ENCODE results near the gene NOP56.
A peak's percentile ranks its signal among the peaks of the same experiment; 100 is the strongest.

The NOP56 gene

GRCh38 chr20:2698186-2698817 is 45.9 kb downstream of the NOP56 start:
- no peak for DNase-seq
- Mint-ChIP-seq H3K9me3 (no peaks in the 10 kb centered on the region), H3K27me3 (peaks cover 23% of the 10 kb centered on the region), H3K27ac (no peak overlapping the region), H3K4me3 (no peak overlapping the region), H3K4me1 (peaks cover 2% of the 10 kb centered on the region), H3K36me3 (ENCODE audit: low read depth) (no peaks in the 10 kb centered on the region)
- ATAC-seq, result no peak

DNA sequence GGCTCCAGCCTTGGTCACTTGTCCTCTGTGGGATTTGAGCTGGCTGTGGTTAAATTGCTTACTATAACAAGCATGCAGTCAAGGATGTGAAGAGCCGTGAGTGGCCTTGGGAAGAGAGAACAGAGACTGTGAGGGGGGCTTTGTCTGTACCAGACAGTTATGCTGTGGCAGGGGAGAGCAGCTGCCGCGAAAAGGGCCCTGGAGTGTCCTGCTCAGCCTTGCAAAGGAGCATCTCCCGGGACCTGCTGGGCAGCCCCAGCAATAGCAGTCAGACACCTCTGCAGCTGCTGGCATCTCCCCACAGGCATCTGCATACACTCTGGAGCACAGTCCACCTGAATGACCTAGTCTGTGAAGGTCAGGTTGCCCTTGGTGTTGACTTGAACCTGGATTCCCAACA is 46.5 kb downstream of the NOP56 start:
- ATAC-seq (no peak), DNase-seq (no peak)
- no peak overlapping the region for H3K4me3 Mint-ChIP-seq
- H3K27me3 Mint-ChIP-seq, result peaks cover 22% of the 10 kb centered on the region
- H3K9me3 Mint-ChIP-seq, result no peaks in the 10 kb centered on the region
- no peaks in the 10 kb centered on the region for H3K36me3 Mint-ChIP-seq (ENCODE audit: low read depth)
- no peak overlapping the region for H3K27ac Mint-ChIP-seq
- H3K4me1 Mint-ChIP-seq, result peaks cover 2% of the 10 kb centered on the region

- Mint-ChIP-seq H3K27me3 (peaks cover 12% of the 10 kb centered on the region), H3K4me3 (no peak overlapping the region)
These were observed 47.5 kb downstream of the NOP56 start for GRCh38 chr20:2699775-2700413.

GRCh38 chr20:2700913-2701620 is 48.6 kb downstream of the NOP56 start:
- Mint-ChIP-seq H3K27ac (no peak overlapping the region), H3K9me3 (no peaks in the 10 kb centered on the region), H3K36me3 (ENCODE audit: low read depth) (no peaks in the 10 kb centered on the region), H3K27me3 (peaks cover 3% of the 10 kb centered on the region), H3K4me1 (no peaks in the 10 kb centered on the region), H3K4me3 (no peak overlapping the region)
- DNase-seq (no peak), ATAC-seq (no peak)

More at GRCh38 chr20:2699775-2700413, 47.5 kb downstream of the NOP56 start:
- no peak for ATAC-seq
- H3K9me3 Mint-ChIP-seq, result no peaks in the 10 kb centered on the region
- DNase-seq, result no peak
- no peak overlapping the region for H3K27ac Mint-ChIP-seq
- H3K4me1 Mint-ChIP-seq, result peaks cover 1% of the 10 kb centered on the region
- no peaks in the 10 kb centered on the region for H3K36me3 Mint-ChIP-seq (ENCODE audit: low read depth)

DNA sequence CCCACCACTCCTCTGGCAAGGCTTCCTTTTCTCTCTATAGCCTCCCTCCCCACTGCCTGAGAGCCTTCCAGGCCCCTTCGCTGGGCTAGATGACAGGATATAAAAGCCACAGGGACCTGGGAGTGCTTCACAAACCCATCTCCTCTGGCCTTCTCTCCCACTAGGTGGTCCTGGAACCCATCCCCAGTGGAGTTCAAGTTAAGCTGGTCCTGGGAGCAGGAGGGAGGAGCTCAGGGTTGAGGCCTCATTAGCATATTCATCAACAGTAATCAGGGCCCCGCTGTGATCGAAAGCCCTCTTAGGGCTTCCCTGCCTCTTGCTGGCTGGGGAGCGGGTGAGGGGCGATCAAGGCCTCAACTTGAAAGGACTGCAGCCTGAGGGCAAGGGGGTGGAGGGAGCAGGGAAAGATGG is 49.2 kb downstream of the NOP56 start:
- Mint-ChIP-seq H3K4me1 (peaks cover 4% of the 10 kb centered on the region), H3K27me3 (no peaks in the 10 kb centered on the region), H3K4me3 (no peak overlapping the region)

DNA sequence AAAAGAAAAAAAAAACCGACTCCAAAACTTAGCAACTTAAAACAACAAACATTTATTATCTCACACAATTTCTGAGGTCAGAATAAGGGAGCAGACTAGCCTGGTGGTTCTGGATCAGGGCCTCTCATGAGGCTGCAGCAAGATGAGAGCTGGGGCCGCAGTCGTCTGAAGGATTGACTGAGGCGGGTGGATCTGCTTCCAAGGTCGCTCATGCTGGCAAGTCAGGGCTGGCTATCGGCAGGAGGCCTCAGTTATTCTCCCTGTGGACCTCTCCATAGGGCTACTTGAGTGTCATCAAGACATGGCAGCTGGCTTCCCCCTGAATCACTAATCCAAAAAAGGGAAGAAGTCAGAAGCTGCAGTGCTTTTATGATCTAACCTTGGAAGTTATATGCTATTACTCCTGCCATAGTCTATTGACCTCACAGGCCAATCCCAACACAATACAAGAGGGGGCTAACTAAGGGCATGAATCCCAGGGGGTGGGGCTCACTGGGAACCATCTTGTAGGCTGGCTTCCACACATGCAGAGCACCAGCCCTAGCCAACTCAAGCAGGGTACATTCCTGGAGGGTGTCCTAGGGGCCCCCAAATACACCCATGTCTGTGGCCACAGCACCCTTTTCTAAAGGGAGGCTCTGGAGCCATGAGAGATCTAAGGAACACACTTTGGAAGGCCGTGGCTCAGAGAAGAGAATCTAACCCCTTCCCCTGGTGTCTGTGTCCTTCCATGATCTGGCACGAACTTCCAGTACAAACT is 51.5 kb downstream of the NOP56 start:
- H3K4me1 Mint-ChIP-seq, result peaks cover 7% of the 10 kb centered on the region
- H3K27ac Mint-ChIP-seq, result no peak overlapping the region
- H3K4me3 Mint-ChIP-seq, result no peak overlapping the region
- ATAC-seq (no peak), DNase-seq (no peak)
- H3K27me3 Mint-ChIP-seq, result peaks cover 4% of the 10 kb centered on the region
- no peaks in the 10 kb centered on the region for H3K9me3 Mint-ChIP-seq
- H3K36me3 Mint-ChIP-seq (ENCODE audit: low read depth), result no peaks in the 10 kb centered on the region

More for the DNA sequence above, 49.2 kb downstream of the NOP56 start:
- Mint-ChIP-seq H3K9me3 (no peaks in the 10 kb centered on the region), H3K36me3 (ENCODE audit: low read depth) (no peaks in the 10 kb centered on the region), H3K27ac (no peak overlapping the region)
- DNase-seq (no peak), ATAC-seq (no peak)

DNA sequence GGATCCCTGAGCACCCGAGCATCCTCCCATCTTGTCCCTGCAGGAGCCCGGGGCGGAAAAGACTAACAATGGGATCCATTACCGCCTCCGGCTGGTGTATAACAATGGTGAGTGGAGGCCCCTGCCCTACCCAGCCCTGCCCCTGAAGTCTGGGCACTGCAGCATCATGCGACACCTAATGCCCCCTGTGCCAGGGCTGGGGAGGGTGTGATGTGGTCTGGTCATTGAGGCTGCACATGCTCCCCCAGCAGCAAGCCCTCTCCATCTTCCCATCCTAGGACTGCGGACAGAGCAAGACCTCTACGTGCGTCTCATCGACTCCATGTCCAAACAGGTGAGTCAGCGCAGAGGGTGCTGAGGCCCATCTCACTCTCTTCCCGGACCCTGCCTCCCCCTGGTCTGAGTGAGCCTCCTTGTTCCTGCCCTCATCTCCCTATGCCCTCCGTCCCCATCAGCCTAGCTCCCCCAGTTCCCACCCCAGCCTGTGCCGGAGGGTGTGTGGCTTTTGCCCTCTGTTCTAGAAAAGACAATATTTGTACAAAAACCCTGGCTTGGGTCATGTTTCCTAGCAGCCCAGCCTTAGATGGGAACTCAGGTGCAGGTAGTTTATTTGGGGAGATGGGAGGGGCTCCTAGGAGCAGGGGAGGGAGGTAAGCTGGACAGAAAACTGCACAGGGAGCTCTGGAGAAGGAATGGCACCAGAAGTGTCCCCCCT is 53.7 kb downstream of the NOP56 start:
- Mint-ChIP-seq H3K9me3 (no peaks in the 10 kb centered on the region), H3K4me3 (no peak overlapping the region), H3K36me3 (ENCODE audit: low read depth) (no peaks in the 10 kb centered on the region), H3K27me3 (peaks cover 4% of the 10 kb centered on the region), H3K4me1 (peaks cover 7% of the 10 kb centered on the region), H3K27ac (no peak overlapping the region)
- no peak for DNase-seq
- no peak for ATAC-seq

DNA sequence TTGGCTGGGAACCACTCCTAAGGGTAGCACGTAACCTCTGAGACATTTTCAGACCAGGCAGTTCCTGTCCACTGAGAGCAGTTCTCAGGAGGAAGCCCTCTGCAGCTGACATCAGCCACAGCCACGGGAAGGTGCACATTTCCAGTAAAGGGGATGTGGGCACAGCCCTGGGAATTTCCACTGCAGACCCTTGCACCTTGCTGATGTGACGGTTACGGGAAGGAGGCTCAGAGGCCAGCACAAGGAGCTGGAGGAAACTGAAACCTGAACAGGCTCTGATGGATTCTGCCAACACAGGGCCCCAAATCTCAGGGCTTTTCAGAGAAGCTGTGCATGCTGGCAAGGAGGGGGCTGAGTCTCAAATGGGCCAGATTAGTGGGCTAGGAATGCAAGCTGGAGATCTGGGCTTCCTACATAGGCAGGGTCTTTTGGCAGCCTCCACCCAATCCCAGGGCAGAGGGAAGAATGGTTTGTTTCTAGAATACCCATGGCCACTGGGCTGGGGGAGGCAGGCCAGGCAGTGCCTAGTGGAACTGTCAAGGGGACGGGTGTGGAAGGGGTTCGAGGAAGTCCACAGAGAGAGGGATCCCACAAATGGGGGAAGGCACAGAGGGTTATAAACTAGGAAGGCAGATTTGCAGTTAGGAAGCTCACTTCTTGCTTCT is 54.4 kb downstream of the NOP56 start:
- peaks cover 7% of the 10 kb centered on the region for H3K4me1 Mint-ChIP-seq
- DNase-seq (no peak), ATAC-seq (peak; percentile 50)
- H3K36me3 Mint-ChIP-seq (ENCODE audit: low read depth), result no peaks in the 10 kb centered on the region
- H3K27ac Mint-ChIP-seq, result no peak overlapping the region
- no peak overlapping the region for H3K4me3 Mint-ChIP-seq
- peaks cover 4% of the 10 kb centered on the region for H3K27me3 Mint-ChIP-seq
- no peaks in the 10 kb centered on the region for H3K9me3 Mint-ChIP-seq

DNA sequence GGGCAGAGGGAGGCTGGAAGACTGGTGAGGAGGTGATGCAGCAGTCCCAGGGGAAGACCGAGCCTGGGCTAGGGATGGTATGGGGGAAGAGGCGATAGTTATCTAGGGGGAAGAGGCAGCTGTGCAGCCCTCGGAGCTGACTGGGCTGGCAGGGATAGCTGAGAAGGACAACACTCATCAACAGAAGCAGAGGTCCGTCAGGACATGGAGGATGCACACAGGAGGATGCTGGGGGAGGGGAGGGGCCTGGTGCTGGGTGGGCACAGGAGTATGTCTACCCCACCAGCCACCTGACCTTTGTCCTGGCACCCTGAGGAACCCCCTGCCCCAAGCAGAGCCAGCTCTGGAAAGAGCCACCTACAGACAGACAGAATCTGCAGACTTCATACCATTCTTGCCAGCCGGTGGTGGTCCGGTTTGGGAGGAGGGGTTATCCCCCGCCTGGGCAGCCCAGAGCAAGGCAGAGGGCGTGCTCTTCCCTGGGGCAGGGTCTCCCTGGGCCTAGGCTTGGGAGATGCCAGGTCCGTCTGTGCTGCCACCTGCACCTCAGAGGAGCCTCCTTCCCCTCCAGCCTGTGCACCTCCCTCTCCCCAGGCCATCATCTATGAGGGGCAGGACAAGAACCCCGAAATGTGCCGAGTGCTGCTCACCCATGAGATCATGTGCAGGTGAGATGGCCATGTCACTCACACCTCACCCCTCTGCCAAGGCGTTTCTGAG is 55.1 kb downstream of the NOP56 start:
- Mint-ChIP-seq H3K4me1 (peaks cover 7% of the 10 kb centered on the region), H3K36me3 (ENCODE audit: low read depth) (no peaks in the 10 kb centered on the region), H3K27ac (no peak overlapping the region), H3K9me3 (no peaks in the 10 kb centered on the region), H3K27me3 (peaks cover 4% of the 10 kb centered on the region), H3K4me3 (no peak overlapping the region)
- no peak for ATAC-seq
- no peak for DNase-seq
